CD4-positive, alpha-beta T cell treated with Interferon alpha-2 for 1 hour (primary cell): ENCODE data around the gene STRIP1.
"Not testable (repeated sequence)": the region's sequence is repeated elsewhere in the genome, so short reads cannot be mapped to it uniquely, and the experiment has no call there.

Experiments
- DNase-seq, 2 donors: peaks; one replicate each; pipeline ENCODE4 v3.0.0-alpha.2; 2020 to 2022

STRIP1 gene

DNA sequence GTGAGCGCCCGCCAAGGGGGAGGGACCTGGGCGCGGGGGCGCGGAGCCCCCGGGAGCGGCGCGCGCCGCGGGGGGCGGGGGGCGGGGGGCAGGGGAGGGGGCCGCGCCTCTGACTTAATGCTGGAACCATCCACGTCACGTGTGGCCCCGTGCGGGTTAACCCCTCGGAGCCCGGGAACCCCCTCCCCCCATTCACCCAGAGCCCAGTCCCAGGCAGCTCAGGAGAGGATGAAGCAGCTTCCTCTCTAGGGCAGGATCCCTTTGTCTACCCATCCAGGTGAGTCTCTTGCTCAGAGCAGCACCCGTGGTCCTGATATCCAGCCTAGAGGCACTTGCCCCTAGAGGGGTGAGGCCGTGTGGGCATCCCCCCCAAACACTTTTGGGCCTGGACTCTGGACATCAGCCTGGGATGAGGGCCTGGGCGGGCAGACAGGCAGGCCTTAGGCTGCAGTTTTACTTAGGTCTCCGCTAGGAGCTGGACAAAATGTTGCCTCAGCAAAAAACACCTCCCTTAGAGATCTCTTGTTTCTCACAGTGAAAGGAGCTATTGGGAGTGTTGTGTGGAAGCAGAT, 36.3 kb downstream of the STRIP1 start, which contains the start of gene ALX3:
ALX3 (minus strand) TSS at position 2 of the 572 bp plus-strand sequence. CDS start 60 bp downstream, outside the sequence.
- no peak for DNase-seq

DNA sequence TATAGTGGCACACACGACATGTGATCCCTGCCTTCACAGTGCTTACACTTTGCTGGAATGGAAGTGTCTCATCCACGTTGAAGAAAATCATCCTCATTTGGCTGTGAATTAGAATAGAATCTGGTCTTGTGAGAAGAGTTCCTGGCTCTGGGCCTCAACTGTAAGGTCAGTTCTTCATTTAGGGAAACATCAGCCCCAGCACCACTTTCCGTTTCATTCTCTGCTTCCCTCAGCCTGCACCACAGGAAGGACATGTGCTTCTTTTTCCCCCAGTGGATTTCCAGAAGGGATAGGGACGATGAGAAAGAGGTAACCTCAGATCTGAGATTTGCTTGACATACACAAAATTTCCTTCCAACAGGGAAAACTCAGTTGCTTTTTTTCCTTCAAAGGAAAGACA, 39.7 kb downstream of the STRIP1 start:
- DNase-seq = no peak

DNA sequence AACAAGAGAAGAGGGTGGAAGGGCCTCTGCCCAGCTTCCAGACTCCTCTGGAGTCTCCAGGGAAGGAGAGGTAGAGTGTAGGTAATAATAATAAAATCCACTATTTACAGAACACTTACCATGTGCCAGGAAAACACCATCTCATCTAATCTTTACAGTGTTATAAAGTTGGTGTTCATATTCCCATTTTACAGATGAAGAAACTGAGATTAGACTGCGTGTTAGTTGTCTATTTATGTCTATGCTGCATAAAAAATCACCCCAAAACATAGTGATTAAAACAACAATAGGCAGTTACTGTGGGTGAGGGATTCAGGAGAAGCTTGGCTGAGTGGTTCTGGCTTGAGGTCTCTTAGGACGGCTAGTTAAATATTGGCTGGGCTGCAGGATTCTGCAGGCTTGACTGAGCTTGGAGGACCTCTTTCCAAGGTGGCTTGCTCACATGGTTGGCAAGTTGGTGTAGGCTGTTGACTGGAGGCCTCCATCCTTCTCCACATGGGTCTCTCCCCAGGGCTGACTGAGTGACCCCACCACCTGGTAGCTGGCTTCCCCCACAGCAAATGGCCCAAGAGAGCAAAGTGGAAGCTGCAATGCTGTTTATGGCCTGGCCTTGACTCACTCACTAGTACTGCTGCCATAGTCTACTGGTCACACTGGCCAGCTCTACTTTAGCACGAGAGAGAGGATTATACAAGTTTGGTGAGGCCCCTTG, 42.5 kb downstream of the STRIP1 start:
- no peak for DNase-seq

DNA sequence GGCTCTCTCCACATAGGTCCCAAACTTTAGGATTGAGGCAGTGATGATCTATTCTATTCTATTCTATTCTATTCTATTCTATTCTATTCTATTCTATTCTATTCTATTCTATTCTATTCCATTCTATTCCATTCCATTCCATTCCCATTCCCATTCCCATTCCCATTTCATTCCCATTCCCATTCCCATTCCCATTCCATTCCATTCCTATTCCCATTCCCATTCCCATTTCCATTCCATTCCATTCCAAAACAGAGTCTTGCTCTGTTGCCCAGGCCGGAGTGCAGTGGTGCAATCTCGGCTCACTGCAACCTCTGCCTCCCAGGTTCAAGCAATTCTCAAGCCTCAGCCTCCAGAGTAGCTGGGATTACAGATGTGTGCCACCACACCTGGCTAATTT, 45.6 kb downstream of the STRIP1 start:
- DNase-seq = not testable (repeated sequence)

DNA sequence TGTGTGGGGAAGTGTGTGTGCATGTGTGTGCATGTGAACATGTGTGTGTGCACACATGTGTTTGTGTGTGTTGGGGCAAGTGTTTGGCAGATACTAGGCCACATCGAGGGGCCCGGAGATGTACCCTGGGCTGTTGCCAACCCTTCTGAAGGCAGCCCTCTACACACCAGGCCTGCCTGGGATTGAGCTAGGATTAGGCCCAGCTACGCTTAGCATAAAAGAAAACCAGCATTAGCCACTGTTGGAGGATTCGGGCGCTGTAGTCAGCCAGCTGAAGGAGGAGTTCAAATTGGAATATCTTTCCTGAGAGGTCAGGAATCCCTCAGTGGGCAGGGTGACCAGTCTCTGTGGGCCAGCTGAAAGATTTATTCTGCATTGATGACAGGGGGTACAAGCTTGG, 46.6 kb downstream of the STRIP1 start:
- DNase-seq = no peak

DNA sequence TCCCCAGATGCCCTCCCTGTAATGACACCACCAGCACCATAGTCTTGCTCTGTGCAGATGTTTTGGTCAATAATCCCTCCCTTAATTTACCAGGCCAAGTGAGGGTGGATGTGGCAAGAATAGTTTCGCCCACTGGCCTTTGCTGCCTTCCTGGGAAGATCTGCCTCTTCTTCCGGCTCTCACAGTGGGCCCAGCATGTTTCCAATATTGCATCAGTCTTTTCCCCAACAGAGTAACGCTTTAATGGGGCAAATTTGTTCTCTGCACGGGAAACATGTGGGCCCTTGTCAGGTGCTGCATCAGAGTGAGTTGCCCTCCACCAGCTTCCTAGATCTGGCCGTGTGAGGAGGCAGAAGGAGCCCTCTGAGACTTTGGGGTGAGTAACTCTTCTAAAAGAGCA, 48.1 kb downstream of the STRIP1 start:
- DNase-seq = no peak

DNA sequence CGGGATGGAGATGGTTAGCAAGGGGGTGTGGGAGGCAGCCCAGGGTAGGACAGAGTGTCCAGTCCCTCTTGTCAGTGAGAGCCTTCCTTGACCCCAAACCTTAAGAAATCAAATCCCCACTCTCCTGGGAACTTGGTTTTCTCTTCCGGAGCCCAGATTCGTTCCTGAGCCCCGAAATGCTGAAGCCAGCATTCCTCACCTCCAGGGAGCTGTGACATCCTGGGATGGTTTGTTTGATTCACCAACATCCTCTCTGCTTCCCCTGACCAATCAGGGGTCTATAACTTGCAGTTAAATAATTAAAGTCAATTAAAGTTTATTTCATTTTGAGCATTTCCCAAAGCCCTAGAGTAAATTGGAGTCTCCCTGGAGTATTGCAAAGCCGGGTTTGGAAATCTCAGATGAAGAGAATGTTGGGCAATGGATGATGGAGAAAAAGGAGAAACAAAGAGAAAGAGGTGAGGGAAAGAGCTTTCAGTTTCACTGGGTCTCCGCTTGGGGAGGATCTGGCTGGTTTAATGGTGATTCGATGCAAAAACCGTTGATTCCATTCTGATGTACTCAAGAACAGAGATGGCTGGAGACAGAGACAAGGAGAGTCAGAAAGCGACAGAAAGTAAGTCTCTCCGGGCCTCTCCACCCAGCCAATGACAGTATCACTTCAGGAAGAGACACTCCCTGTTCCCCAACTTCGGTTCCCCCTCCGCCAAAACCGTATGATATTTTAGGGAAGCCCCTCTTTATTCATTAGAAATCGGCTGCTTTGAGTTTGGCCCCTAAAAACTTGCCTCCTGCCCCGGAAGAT, 48.8 kb downstream of the STRIP1 start:
- DNase-seq = no peak

DNA sequence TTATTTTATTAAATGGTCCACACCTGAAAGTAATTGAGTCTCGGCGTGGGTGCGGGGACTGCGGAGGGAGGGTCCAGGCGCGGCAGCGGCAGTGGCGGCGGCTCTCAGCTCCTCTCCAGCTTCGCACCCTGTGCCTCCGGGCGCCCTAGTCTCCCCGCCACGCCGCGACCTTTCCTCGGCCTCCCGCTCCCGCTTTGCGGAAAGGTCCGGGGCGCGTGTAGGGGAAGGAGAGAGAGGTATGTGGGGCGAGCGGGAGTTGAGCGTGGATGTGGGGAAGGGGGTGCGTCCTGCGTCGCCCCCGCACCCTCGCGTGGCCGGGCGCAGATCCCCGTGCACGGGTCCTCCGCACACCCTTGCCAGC, 49.4 kb downstream of the STRIP1 start:
- no peak for DNase-seq

DNA sequence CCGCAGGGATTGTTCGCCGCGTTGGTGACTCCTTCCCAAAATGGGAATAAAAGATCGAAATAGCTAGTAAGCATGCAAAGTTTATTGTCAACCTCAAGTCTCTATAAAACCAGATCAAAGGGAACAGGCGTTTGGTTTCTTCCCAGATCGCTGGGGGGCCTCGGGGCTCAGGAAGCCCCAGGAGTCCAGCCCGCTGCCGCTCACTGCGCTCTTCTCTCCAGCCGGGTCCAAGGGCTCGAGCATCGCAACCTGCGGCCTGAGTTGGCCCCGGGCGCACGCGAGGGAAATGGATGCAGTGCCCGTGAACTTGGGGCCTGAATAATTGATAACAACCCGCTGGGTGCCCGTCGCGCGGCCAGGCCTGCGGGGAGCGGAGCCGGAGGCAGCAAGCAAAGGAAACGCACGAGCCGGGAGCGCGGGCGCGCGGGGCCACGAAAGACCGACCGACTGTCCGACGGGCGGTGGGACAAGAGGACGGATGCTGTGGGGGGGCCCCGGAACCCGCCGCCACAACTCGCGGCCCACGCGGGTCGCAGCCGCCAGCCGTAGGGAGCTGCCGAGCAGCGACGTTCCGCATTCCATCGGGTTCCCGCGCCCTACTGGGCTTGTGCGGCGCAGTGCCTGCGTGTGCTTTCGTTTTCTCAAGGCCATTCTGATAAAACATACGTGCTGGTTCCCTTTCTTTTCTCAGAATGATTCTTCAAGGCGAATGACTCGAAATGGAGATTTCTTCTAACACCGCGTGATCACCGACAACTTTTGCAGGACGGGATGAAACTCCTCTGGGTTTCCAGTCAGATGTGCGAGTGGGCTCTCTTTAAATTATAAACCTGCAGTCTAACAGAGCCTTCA, 50.0 kb downstream of the STRIP1 start:
- DNase-seq = peak; percentile 29 to 31

DNA sequence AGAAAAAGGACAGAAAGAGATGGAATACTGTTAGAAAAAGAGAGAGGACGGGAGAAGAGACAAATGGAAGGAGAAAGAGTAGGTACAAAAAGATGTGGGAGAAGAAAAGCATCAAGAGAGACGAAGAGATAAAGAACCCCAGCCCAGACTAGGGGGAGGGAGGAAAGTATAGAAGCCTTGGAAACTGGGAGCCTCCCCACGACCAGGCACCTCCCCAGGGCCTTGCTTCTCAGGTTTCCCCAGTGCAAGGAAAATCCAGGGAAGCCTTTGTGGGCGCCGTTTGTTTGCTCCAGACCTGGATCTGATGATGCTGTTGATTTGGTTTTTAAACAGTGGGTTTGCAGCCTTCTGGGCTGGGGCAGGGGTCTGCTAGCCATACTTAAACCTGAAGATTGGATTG, 51.2 kb downstream of the STRIP1 start:
- DNase-seq = no peak

DNA sequence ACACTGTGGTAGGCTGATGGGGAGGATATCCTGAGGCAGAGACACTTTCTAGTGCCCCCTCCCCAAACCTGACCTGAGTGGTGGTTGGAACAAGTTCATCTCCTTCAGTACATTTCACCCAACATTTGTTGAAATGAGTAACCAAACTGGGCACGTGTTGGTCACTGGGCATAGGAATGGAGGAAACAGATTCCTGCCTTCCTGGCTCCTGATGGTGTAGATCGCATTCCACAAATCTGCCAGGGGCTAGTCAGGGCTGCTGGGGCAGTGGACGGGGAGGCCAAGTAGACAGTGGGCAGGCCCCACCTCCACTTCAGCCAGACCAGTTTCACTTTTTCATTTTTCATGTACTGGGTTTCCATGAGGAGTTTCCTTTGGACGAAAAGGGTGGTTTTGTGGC, 52.5 kb downstream of the STRIP1 start:
- DNase-seq = no peak

DNA sequence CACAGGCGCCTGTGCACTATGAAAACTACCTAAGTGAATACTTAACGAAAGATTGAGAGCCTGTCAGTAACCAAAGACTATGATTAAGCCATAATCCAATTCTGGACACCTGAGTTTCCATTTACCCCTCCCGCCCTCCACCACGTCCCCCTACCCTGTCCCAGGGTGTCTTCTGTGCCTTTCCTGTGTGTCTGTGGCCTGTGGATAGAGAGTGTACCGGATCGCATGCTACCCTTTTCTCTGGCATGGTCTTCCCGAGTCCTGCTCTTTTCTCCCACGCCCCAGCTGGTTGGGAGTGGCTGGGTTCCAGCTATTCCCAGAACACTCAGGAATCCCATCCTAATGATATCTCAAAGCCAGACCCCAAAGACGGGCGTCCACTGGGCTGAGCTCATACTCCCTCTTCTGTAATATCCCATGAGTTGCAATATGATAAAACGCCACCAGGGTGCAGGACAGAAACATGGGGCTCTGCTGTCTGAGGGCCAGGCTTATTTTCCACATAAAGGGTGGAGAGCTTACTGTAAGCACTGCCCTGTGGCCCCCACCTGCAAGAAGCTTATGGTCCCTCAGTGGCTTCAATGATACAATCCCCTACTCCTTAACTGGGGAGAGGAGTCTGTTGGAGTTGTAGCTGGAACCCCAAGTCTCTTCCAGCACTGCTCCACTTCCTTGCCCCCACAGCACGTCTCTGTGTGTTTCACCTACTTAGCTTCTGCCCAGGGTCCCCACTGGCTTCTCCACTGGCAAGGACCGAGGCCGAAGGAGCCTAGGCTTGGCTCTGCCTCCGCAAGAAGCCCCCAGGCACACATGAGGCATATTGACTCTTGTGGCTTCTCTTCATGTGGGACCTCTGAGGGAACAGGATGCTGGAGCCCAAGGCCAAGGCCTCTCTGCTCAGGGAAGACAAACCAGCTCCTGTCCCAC, 53.7 kb downstream of the STRIP1 start:
- peak; percentile 28 to 59 for DNase-seq

DNA sequence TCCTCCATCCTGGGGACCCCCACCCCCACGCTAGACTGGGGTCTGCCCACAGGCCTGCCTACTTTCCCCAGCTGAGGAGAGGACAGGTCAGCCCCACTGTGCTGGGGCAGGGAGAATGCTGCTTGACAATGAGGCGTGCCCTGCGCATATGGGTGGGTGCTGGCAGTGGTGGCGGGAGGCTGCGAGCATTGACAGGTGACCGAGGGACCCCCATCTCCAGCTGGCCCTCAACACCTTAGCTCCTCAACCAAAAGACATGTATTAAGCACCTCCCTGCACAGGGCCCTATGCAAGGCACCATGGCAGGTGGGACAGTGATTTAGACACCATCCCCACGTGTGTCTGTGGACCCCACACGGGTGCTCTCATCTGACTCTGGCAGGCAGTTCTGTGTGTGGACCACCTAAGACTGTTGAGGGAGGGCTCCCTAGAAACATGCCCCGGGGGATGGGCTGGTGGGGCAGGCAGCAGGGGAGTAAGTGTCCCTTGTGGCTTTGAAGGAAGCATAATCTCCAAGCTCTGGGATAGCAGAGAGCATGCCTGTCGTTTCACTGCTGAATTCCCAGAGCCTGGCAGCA, 54.4 kb downstream of the STRIP1 start:
- DNase-seq = no peak

DNA sequence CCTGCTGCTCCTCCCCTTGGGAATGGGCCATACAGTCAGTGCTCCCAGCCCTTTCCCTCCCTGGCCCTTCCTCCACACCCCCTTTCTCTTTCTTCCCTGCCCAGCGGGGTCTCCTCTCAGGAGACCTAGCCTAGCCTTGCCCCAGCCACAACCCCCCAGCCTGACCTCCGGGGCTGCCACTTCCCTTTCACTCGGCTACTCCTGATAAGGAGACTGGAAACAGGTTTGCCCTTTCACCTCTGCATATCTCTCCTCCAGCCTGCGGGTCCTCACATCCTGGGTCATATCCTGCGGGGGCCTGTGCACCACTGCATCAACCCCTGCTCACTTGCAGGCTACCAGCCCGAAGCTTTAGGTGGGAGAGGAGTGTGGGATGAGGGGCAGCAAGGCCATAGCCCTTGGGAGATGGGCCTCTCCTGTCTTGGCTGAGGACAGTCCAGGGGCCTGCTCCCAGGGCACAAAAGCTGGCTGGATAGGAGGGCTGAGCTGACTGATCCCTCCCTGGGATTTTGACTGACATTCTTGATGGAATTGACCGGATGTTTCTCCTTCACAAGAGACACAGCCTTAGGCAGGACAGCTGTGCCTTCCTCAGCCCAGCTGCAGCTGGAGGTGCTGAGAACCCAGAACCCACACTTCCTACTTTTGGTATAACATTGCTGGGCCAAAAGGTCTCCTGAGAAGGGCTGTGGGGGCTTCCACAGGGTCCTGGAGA, 55.3 kb downstream of the STRIP1 start:
- no peak for DNase-seq

DNA sequence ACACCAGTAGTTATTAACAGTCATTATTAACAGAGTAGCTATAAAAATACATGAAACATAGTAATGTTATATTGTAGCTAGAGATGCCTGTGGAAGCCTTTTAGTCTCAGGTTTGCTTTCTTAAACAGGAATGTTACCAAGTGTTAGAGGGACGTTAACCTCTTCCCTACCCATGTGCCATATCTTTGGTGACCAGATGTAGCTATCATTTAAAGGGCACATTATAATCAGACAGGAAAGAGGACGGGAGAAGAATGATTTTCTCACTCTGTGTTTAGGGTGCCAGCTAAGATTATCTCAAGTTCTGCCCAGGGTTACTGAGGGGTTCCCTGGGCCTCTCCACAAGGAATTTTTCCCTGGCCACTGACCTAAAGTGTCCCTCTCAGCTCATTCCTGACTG, 57.0 kb downstream of the STRIP1 start:
- DNase-seq = no peak

DNA sequence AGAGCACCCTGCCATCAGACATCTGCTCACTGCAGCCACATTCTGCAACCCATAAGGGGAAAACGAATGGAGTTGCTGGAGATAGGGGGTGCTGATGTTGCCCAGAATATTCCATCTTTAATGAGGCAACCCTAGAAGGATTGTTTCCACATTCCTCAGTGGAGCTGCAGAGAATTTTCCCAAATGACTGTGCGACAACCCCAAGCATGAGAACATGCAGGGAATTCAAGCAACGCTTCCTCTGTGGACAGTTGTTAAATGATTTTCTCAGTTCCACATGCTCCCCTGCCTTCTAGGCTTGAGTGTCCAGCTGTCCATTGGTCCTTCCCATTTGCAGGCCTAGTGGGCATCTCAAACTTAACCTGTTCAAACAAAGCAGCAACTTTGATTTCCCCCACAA, 57.4 kb downstream of the STRIP1 start:
- no peak for DNase-seq

DNA sequence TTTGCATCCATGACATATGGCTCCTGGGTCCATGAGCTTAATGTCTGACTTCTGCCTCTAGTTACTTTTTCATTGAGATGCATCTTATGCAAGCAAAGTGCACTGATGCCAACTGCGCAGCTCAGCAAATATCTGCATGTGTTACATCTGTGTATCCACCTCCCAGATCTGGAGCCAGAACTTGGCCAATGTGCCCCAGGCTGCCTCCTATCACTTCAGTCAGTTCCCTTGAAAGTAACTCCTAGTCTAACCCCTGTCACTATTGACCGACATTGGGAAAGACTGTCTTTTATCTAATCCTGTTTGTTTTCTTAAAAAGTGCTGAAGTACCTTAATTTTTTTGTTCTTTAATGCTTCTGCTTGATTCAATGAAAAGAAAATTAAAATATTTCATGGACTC, 58.6 kb downstream of the STRIP1 start:
- DNase-seq = no peak

DNA sequence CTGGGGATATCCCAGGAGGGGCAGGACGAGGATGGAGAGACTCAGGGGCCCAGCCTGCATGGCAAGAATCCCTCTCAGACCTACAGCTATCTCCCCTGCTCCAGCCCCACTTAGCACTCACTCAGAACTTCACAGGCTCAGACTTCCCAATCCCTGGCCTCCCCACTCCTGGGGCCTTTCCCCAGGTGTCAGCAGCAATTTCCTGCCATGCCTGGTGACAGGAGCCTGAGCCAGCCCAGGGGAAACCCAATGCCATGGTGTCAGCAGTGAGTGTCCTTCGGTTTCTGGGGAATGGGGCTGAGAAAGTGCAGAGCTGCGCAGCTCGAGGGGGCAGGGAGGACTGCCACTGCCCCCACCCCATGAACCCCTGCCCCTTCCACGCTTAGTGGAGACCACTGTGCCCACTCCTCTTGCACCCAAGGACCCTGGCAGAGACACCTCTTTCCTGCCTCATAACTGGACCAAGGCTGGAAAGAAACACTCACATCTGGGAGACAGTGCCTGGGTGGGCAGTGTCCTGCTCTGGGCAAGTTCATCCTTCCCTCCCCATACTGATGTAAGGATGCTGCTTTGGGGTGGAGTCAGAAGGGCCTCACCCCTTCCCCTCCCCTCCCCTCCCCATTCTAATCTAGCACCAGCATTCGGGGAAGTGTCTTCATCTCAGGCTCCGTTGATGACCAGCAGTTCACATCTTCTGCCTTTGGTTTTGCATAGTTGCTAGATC, 60.7 kb downstream of the STRIP1 start:
- no peak for DNase-seq

DNA sequence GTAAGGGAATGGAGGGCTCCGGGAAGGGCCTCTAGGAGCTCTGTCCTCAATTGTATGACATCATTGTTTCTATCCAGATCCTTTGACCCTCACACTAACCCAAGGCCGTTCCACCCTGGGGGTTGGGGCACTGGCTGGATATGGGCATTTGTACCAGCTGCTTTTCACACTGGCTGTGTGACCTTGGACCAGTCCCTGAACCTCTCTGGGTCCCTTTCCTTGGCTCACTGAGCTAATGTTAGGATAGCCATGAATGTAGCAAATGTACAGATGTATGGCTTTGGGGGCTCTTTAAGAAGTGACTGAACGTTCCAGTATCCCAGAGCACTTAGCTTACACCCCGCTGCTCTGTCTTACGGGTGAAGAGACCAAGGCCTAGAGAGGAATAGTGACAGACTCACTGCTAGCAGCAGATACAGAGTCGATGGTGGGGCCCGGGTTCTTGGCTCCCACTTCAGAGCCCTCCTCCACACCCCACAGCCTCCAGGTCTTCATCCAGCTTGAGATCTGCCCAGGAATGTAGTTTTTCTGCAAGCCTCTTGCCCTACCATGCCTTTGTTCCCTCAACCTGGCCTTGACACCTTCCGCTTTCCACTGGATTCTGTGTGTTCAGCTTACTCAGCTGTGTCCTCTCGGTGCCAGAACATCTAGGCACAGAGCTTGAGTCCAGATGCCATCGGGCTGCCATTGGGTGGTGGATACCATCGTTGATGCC, 63.2 kb downstream of the STRIP1 start:
- no peak for DNase-seq
